HG03432 (cell line): ENCODE measurements around the gene SMOC2.

Experiments used
- ATAC-seq: cut with Tn5 transposase; IDR thresholded peaks from one replicate; pipeline ENCODE4 v1.9.1; 2021; ENCODE audit warnings: mild to moderate bottlenecking, moderate library complexity; ENCODE audit not compliant: unreplicated experiment

SMOC2 gene

DNA sequence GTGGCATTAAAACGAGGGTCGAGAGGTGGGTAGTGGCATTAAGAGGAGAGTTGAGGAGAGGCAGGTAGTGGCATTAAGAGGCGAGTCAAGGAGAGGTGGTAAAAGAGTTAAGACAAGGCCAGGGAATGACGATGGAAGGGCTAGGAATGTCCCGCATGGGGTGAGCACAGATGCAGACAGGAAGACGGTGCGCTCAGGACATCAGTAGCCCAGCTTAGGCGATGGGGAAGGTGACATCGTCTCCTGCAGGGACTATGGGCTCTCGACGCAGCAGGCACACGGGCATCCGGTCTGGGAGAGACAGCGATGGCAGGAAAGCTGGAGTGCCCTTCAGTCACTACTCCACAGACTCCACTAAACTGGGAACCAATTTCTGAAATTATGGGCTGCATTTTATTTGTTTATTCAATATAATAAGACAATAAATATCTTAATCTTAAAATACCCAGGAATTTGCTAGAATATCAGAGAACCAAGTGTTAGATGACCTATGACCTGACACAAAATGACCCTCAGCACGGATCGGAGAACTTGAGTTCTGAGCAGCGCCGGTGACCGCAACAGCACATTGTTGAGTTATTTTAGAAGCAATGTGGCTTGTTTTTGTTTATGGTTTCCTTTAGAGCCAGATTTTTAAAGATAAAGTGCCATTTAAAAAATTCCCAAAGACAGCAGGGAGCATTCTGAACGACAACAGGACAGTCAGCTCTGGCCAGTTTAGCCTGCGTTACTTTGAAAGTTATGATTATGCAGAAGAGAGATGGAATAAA is 177.7 kb downstream of the SMOC2 start:
- ATAC-seq = no peak

DNA sequence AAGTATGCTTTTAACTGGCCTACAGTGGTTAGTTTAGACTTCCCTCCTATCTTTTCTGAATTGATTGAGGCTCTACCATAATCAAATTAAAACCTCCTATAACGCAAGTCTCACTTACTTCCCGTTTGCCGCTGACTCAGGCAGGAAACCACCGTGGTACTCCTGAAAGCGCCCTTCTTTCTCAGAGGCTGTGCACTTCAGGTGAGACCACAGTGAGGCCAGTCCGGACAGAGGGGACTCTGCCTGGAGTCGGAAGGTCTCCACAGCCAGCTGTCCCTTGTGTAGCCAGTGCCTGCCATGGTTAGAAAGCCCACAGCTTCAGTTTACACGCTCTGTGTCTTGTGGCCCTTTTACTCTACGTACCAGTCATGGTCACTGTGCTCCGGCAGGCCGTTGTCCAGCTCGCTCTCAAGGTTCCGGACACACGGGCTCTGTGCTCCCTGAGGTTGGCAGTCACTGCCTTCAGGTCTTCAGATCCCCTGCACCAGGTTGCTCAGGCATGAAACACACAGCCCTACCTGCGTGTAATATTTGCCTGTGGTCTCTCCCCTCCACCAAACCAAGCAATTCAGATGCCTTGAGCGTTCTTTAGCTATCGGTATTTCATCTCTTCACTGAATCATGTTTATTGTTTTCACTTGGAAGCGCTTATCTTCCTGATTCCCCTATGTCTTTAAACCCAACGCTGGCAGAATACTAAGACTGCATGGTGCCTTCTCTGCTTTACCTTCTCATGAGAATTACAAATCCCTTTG is 178.8 kb downstream of the SMOC2 start:
- no peak for ATAC-seq

DNA sequence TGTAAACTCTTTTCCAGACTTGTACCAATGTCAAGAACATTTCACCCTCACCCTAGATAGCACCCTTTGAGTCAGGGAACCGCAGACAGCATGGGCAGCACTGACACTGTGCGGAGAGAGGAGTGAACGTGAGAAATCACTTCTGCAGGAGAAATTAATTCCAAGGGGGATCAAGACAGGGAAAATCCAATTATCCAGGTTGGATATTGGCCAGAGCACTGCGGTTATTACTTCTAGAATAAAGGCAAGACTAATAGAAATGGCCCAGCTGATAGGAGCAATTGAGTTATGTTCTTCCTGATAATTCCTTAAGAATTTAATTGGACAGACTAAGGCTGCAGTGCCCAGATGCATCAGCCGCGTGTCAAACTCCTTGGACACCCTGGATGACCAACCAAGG is 179.6 kb downstream of the SMOC2 start:
- no peak for ATAC-seq

DNA sequence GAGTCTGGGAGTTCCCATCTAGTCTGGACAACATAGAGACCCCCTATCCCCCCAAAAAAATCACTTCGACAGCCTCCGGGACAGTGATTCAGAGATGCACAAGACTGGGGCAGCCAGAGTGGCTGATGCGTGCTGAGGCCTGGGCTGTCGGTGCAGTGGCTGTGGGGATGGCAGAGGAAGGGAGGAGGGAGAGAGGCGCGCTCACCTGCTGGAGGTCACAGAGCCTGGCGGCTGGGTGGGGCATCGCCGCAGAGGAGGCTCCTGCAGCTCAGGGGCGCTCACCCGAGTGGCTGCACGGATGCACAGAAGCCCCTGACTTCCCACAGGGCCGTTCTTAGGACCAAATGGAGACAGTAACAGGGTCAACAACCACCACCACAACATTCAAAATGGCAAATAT is 182.8 kb downstream of the SMOC2 start:
- no peak for ATAC-seq

DNA sequence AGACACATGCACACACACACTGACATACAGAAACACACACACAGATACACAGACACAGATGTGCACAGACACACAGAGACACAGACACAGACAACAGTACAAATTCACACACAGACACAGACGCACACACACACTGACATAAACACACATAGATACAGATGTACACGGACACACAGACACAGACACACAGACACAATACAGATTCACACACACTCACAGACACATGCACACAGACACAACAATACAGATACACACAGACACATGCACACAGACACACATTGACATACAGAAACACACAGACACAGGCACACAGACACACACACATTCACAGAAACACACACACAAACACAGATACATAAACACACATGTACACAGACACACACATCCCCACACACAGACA is 183.6 kb downstream of the SMOC2 start:
- no peak for ATAC-seq

DNA sequence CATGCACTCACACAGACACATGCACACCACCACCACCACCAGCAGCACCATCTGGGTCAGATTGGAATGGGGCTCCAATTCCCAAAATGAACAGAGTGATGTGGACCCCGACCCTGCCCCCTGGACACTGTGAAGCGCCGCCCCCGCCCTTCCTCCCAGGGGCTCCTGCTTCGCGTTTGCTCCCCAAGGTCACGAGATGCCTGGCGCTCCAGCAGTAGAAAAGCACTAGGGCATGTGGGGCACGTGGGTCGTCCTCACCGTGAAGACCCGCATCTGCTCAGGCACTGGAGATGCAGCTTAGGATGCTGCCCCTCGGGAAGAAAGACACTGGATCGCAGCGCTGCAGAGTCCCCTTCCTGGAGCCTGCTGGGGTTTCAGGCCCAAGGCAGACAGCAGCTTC is 184.0 kb downstream of the SMOC2 start:
- ATAC-seq = no peak

DNA sequence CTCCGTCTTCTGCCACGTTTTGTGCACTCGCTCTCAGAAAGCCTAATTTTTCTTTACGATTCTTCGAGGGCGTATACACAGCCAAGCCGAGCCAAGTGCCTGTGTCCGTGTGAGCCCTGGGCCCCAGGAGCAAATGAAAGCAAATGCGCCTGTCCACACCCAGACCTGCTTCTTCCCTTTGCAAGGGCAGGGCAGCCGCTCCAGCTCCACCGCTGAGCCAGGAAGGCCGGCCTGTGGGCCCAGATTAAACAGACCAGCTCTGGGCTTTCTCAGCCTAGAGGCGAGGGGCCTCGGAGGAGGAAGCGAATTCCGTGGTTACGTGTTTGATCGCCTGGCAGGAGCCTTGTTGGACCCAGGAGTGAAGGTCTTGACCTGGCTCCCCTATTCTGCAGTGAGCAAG is 184.6 kb downstream of the SMOC2 start:
- no peak for ATAC-seq

DNA sequence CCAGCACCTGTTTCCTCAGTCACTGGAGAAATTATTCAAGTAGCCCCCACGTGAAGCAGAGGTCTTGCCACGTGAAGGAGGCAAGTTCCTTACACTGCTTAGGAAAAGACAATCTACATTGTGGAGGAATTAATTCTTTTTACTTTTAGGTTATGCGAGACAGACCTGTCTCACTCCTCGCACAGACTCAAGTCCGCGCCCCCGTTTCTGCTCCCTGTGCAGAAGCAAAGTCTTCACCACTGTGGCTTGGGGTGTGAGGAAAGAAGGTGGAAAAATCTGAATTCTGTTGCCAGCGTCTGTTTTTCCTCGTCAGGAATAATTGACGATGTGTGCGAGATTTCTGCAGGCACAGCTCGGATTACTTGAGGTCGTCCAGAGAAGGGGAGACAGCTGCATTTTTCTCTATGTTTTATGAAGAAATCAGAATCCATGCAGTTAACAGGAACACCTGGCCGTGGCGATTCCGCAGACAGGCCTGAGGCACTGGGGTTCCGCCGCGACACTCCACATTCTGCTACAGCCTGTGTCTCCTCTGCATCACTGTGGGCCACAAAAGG is 185.1 kb downstream of the SMOC2 start:
- ATAC-seq = no peak

DNA sequence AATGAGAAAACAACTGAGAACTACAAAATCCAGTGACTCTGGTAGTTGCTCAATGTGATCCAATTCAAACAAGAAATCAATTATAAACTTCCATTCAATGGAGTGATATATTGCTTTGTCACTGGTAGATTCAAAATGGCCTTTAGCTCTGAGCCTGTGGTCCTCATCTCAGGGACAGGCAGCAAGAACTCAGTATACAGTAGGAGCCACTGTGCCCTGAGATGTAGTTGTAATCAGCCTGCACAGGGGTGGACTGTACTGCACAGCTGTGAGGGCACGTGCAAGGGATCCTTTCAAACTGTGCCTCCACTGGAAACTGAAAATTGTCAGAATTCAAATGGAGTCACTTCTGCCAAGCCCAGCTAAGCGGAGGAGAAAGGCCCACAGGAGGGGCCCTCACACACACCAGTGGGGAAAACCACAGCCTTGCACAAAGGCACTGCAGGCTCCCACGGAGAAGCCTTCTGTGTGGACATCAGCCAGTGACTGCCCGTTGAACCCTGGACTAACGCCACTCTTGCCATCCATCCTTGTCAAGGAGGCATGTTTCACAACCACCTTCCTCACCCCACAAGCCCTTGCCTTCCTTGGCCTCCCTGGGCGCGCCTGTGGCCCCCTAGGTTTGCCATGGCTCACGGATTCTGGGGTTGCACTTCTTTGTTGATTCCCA is 186.7 kb downstream of the SMOC2 start:
- ATAC-seq = no peak

DNA sequence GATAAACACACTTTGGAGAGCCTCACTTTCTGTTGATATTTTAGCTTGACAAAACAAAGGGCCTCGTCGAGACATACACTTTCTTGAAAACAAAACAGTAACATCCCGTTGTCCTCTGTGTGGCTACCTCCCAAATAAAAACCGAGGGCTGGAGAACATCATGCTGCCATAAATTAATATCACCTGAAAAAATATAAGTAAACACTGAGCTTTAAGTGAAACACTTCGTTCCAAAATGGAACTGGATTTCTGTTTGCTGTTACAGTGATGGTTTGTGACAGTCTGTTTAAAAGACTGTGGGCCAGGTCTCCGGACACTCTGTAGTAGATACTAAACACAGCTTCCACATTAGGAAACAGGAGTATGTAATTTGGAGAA is 187.2 kb downstream of the SMOC2 start:
- ATAC-seq = no peak

DNA sequence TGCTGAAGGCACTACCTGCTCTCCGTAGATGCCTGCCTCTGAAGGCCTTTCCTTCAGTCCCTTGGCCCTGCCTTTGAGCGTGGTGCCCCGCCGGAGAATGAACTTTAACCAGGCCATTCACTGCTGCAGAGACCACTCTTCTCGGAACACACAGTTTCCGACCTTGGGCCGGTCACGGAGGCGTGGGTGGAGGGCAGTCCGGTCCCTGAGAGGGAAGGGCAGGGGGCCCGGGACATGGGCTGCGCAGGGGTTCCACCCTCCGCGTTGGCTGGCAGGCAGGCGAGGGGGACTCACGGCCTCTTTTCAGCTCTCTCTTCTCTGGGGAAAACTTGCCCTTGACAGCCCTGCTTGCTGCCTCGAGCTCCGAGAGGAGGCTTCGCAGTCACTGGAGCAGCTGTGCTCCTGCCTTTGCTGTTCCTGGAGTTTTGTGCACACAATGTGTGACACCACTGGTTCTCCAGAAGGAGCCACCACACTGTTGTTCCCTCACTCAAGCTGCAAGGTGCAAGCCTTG is 187.8 kb downstream of the SMOC2 start:
- no peak for ATAC-seq

DNA sequence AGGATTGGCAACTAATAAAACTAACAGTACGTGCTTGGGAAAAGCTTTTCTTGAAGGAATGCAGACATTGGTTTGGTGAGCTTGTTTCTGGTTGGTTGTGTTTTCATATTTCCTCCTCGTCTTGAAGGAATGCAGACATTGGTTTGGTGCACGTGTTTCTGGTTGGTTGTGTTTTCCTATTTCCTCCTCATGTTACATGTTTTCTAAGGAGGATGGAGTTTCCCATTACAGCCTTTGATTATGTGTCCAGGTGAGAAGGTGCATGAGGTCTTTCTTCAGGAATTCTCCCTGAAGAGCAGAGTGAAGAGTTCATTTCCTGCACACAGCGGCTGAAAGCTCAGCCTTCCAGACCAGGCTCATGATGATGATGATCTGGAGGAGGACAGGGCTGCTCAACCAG is 190.6 kb downstream of the SMOC2 start:
- ATAC-seq = no peak

DNA sequence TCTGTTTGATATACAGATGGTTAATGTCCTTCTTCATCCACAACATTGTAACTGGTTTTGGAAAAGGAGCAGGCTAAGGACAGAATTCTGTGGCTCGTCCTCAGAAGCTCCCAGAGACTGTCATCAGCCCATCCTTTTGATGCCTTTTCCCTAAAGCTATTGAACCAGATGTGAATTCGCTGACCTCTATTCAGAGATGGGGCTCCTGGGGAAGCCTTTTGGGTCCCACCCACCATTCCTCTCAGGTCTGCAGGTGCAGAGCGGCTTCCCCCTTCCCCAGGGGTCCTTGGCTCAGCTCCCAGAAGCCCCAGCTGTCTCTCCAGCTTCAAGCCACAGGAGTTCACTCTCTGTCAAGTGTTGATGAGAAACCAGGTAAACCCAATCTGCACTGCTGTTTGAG is 191.7 kb downstream of the SMOC2 start:
- ATAC-seq = no peak

DNA sequence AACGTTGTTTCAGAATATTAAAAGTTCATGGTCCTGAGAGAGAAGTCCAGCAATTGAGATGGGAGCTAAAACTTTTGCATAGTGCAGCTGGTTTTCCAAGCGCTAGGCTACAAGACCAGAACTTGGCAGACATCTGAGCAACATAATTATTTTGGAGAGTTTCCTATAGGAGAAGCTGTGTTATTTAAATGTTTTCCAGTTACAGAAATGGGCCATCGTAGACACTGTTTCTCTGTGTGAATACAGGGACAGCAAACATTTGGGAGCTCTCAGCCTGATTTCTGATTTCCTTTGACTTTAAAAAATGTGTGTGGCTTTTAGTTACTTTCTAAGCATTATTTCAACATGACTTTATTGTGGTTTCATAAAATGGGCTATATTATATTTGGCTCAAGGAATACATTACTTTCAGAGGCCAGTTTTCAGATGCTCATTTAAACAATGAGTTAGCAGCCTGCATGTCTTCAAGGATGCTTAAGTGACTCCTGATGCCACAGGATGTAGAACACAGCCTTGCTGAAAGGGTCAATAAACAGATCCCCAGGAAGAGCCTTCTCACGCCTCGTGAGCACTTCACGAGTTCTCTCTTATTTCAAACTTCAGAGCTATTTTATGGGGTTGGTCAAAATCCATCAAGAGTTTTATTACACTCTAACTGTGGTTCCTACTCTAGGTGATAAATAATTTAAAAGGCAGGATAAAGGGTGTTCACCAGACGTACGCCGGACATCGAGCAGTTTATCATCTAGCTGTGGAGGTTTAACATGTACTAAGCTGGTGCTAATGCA is 193.8 kb downstream of the SMOC2 start:
- no peak for ATAC-seq

DNA sequence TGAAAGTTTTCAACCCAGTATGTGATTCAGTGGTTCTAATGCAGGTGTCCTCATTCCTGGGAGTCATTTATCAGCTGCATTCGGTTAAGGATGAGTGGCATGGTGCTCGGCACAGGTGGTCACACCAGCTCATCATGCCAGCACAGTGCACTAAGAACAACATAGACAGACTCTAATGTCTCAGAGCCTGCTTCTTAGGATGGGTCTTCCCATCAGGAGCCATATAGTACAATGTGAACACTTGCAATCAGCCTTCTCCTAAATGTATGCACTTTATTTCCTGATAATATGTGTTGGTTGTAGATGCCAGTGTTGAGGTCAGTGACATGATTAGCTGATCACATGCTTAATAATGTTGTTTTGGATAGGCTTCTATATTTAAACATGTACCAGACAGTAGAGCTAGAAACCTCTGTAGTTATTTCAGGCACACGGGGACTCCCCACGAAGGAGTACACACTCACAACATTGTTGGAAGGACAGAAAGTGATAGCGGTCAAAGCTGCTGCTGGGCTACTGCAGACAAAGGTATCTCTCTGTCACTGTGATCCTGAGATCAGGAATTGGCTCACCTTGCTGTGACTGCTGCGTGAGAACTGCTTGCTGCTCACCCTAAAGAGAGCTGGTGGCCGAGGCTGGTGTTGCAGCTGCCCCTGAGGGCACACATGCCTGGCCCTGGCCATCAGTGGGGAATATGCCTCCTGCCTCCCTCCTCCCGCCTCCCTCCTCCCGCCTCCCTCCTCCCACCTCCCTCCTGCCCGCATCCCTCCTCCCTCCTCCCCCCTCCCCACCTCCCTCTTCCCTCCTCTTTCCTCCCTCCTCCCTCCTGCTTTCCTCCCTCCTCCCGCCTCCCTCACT is 195.4 kb downstream of the SMOC2 start:
- no peak for ATAC-seq

DNA sequence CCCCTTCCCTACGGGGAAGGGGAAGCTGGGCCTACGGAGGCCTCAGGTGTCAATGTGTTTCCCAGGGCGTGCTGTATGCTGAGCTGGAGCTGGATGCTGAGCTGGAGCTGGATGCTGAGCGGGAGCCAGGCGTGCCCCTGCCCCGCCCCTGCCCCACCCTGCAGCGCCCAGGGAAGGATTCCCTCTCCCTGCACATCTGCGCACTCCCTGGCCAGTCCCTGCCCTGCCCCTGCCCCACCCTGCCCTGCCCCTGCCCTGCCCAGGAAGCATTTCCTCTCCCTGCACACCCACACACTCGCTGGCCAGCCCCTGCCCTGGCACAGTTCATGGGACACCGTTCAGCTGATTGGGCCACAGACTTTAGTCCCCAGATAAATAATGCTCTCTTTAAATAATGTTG is 196.8 kb downstream of the SMOC2 start:
- ATAC-seq = no peak

DNA sequence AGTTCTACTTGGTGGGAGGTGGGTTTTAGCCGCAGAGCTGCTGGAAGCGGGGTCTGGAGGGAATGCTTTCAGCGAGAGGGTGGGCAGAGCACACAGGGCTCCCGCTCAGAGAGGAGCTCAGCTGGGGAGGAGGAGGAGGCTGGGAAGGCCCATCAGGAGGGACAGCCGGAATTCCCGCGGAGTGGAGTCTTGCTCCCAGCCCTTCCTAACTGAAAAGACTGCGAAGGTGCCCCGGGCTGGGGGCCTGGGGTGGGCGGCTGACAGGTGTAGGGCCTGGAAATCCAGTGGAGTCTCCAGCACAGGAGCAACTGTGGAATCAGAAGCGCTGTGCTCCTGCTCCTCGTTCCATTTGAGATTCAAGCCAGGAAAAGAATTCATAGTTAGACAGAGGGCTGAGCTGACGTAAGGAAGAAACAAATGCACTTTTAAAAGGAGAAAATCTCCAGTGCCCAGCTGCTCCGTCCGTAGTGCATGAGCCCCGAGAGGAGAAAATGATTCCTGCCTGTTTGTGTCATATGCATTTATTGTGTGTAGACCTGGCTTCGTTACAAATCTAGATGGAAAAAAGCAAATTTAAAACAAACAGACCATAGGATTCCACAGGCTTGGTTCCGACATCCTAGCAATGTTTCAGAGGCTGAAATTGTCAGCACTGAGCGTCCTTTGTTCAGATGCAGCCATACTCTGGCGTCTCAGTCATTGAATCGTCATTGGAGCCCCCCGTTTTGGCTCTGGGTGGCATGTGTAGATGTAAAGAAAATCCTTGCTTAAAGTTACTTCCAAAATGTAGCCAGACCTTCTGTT is 197.7 kb downstream of the SMOC2 start:
- ATAC-seq = no peak

DNA sequence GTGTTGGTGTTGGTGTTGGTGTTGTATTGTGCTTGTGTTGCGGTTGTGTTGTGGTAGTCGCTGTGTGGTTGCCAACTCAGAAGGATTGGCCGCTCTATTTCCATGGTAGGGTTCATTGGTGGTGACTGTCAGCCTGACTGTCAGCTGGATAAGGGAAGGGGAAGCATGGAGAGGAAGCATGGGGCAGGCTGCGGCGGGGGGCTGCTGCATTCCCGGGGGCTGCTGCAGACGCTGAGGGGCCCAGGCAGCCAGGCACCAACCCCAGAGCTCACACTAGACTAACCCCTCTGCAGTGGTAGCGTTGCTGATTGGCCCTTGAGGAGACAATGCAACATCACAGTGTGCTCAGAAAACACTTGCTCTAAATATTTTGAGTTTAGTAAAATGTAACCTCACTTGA is 199.2 kb downstream of the SMOC2 start:
- ATAC-seq = no peak

DNA sequence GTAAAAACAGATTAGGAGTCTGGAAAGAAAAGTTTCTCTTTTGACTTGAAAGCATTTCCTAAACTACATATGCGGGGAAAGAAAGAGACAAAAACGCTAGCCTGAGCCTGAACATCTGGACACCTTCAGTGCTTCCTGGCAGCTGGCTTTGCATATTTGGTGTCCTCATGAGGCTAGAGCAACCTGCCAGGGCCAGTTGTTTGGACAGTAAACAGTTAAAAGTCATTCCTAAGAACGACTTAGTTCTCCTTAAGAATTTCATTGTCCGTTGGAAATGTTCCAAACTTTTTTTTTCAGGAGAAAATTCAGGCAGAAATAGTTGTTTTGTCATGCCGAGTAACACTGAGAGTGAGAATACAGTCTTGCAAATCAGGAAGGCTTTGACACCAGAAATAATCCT is 199.8 kb downstream of the SMOC2 start:
- ATAC-seq = no peak
